HS-5 (cell line): ENCODE results near the gene PEDS1.
"Not testable (repeated sequence)": the region's sequence is repeated elsewhere in the genome, so short reads cannot be mapped to it uniquely, and the experiment has no call there.

ENCODE experiments used
- DNase-seq: peaks from one replicate; pipeline ENCODE4 v3.0.0-alpha.2; 2012; ENCODE audit warnings: low read depth

Gene PEDS1

GRCh38 chr20:50135157-50135556 lies 18.4 kb downstream of the PEDS1 start:
- not testable (repeated sequence) for DNase-seq

- DNase-seq, result no peak
These were observed 19.9 kb downstream of the PEDS1 start for GRCh38 chr20:50133474-50134217.

GRCh38 chr20:50133041-50133440 lies 20.5 kb downstream of the PEDS1 start:
- no peak for DNase-seq

- no peak for DNase-seq
These were observed 22.5 kb downstream of the PEDS1 start for GRCh38 chr20:50130995-50131394.

- no peak for DNase-seq
These were observed 23.2 kb downstream of the PEDS1 start for GRCh38 chr20:50130356-50130723.

GRCh38 chr20:50129662-50130355 lies 23.7 kb downstream of the PEDS1 start:
- DNase-seq, result no peak

- no peak for DNase-seq
These were observed 25.0 kb downstream of the PEDS1 start for GRCh38 chr20:50128520-50128905.

GRCh38 chr20:50127587-50128519 lies 25.7 kb downstream of the PEDS1 start:
- no peak for DNase-seq

- no peak for DNase-seq
These were observed 26.9 kb downstream of the PEDS1 start for GRCh38 chr20:50126662-50127061.

GRCh38 chr20:50125279-50125678 lies 28.2 kb downstream of the PEDS1 start:
- no peak for DNase-seq

- DNase-seq, result no peak
These were observed 29.0 kb downstream of the PEDS1 start for GRCh38 chr20:50124496-50124895.

GRCh38 chr20:50123418-50123817 lies 30.1 kb downstream of the PEDS1 start:
- DNase-seq, result no peak

- no peak for DNase-seq
These were observed 30.8 kb downstream of the PEDS1 start for GRCh38 chr20:50122763-50123162.

- DNase-seq, result peak; percentile 80
These were observed 31.7 kb downstream of the PEDS1 start for GRCh38 chr20:50121858-50122271.

GRCh38 chr20:50120935-50121693 lies 32.4 kb downstream of the PEDS1 start:
- no peak for DNase-seq

- DNase-seq, result no peak
These were observed 35.3 kb downstream of the PEDS1 start for GRCh38 chr20:50118203-50118602.

- DNase-seq, result no peak
These were observed 37.0 kb downstream of the PEDS1 start for GRCh38 chr20:50116368-50116999.

- DNase-seq, result peak; percentile 100
These were observed 37.7 kb downstream of the PEDS1 start for GRCh38 chr20:50115591-50116367.

- DNase-seq, result no peak
These were observed 38.4 kb downstream of the PEDS1 start for GRCh38 chr20:50115041-50115512.
